Measurements from ENCODE around the gene ZG16B. TPM values are rescaled to one million over a fixed set of nuclear protein-coding genes. Genes with fewer than 3 reads are reported as not detected.
A peak's percentile ranks its signal among the peaks of the same experiment; 100 is the strongest.

Gene ZG16B
- total RNA-seq, 1 experiment from 2014 or later = not detected

DNA sequence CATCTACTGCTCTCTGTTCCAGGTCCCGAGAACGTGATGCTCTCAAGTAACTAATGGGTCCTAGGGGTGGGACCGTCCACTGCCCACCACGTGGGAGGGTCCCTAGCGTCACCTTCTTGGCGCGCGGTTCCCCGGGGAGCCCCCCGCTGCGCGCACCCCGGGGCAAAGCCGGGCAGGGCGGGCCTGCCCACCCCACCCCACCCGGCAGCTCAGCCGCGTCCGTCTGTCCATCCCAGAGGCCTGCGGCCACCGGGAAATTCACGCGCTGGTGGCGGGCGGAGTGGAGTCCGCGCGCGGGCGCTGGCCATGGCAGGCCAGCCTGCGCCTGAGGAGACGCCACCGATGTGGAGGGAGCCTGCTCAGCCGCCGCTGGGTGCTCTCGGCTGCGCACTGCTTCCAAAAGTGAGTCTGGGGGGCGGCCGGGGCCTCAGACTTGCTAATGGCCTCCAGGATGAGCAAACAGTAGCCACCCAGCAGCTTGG, 31.3 kb upstream of the ZG16B start:
- H3K14ac ChIP-seq (ENCODE audit: insufficient read depth, low read length) = no peak overlapping the region
- H2BK120ac ChIP-seq (ENCODE audit: low read depth, low read length, poor library complexity, severe bottlenecking) = no peak overlapping the region
- no peak overlapping the region for H3K27ac ChIP-seq (ENCODE audit: insufficient read length, low read depth, low read length)
- no peak overlapping the region for H2BK5ac ChIP-seq (ENCODE audit: insufficient read length, low read length)
- H3K56ac ChIP-seq (ENCODE audit: insufficient read length, low read depth, low read length) = no peak overlapping the region
- no peak for TF ChIP-seq CTCF (conservative IDR thresholded peaks at IDR 0.05)
- no peak overlapping the region for H4K5ac ChIP-seq (ENCODE audit: insufficient read length, low read depth, low read length)
- no peak overlapping the region for H4K8ac ChIP-seq (replicated peaks; ENCODE audit: insufficient read length, low read depth, low read length)
- H3K36me3 Mint-ChIP-seq (ENCODE audit: insufficient read depth in 1 of 3, low read depth in 3 of 3) = peaks cover 0 to 2% (median 0%) of the 10 kb centered on the region in 3 experiments; a peak in 2 of 7 replicates
- H3K4me3 Mint-ChIP-seq = no peak overlapping the region
- H3K27me3 Mint-ChIP-seq (ENCODE audit: low read depth) = peaks cover 9% of the 10 kb centered on the region
- H3K23me2 ChIP-seq (ENCODE audit: insufficient read length, low read depth, low read length, poor library complexity, severe bottlenecking) = no peaks in the 10 kb centered on the region
- peaks cover 10% of the 10 kb centered on the region in 2 experiments for H3K9me3 Mint-ChIP-seq
- no peak overlapping the region for H4K91ac ChIP-seq (ENCODE audit: insufficient read length, low read depth, low read length)
- no peaks in the 10 kb centered on the region for H3K79me2 ChIP-seq (ENCODE audit: insufficient read depth, low read length)
- no peak overlapping the region for H3T11ph ChIP-seq (ENCODE audit: low read length)
- H2AK5ac ChIP-seq (ENCODE audit: insufficient read length, low read length) = no peak overlapping the region
- H3K18ac ChIP-seq (ENCODE audit: insufficient read length, low read depth, low read length) = no peak overlapping the region
- DNase-seq = peak; percentile 24
- H2BK15ac ChIP-seq (ENCODE audit: low read depth, low read length) = no peak overlapping the region
- peaks cover 7 to 8% of the 10 kb centered on the region in 2 experiments; a peak in 3 of 4 replicates for H3K4me1 Mint-ChIP-seq
- H2BK12ac ChIP-seq (ENCODE audit: insufficient read length, low read depth, low read length) = no peak overlapping the region
- H4K20me1 ChIP-seq (ENCODE audit: control insufficient read depth, insufficient read depth, insufficient read length) = no peaks in the 10 kb centered on the region
- H3K9me3 ChIP-seq (ENCODE audit: control insufficient read depth, low read depth, low read length) = peaks cover 3% of the 10 kb centered on the region
- H3K27ac Mint-ChIP-seq = no peak overlapping the region
- no CpG with 5 or more reads among the region's 39 CpGs for WGBS (ENCODE audit: extremely low coverage, insufficient read length, low lambda C conversion rate)
- no peak overlapping the region for H2AFZ ChIP-seq (ENCODE audit: low read length)
- no peak overlapping the region for H2BK20ac ChIP-seq (ENCODE audit: low read depth, low read length, poor library complexity, severe bottlenecking)
- no peaks in the 10 kb centered on the region for H3K79me1 ChIP-seq (ENCODE audit: insufficient read depth, low read depth, low read length, poor library complexity, severe bottlenecking)
- H3K4ac ChIP-seq (ENCODE audit: low read depth, low read length) = no peak overlapping the region
- no peaks in the 10 kb centered on the region for H3K4me1 ChIP-seq (ENCODE audit: insufficient read depth, low read length)
- H3K27me3 ChIP-seq (ENCODE audit: insufficient read depth, low read length) = no peaks in the 10 kb centered on the region
- H3K9ac ChIP-seq (ENCODE audit: extremely low read depth, insufficient read length, low read length) = no peak overlapping the region
- H3K4me2 ChIP-seq (ENCODE audit: insufficient read depth, insufficient read length, low read length) = no peak overlapping the region
- H3K23ac ChIP-seq (ENCODE audit: insufficient read length, low read depth, low read length) = no peak overlapping the region

Measured in H9 (cell line).